Spleen (tissue), 7 donors: Measurements from ENCODE around the gene SRA1.

Experiments
- POLR2A ChIP-seq, 3 donors: fragments of 450-650 bp; IDR thresholded peaks; one replicate each; pipeline ENCODE4 v1.5.1; 2017; ENCODE audit warnings: antibody characterized with exemption in 3 of 3, mild to moderate bottlenecking in 1 of 3
- TF ChIP-seq, protein P1 (sequence below), 11 experiments: fragments of 200-600 bp in 7 of 11; fragments of 450-650 bp in 4 of 11; sonication (generic) in 4 of 11; IDR thresholded peaks in 8 of 11; conservative IDR thresholded peaks in 3 of 11; 1 replicate in 7 of 11; 2 replicates in 4 of 11; pipeline versions ENCODE4 v1.4.0 to v1.8.0; 2016 to 2021; ENCODE audit warnings: antibody characterized with exemption in 11 of 11, inconsistent platforms in 4 of 11, mild to moderate bottlenecking in 1 of 11
- donor health status: DM: no; HTN: no; CAD: no; lungs with moderate emphysema.
- donor health status: DM: no; HTN: no; CAD: no.
- donor health status: DM: no; HTN: no; CAD: no.

DNA sequence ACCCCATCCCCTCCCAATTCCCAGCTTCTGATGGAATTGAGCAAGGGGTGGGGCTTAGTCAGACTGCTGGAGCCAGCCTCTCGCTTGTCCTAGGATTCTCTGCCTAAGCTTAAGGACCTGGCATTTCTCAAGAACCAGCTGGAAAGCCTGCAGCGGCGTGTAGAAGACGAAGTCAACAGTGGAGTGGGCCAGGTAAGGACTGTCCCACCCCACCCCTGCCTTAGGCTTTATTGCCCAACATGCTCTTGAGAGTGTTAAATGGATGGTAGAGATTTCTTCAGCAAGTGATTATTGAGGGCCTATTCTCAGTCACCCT is 8.5 kb upstream of the SRA1 start:
- TF ChIP-seq, protein P1, sequence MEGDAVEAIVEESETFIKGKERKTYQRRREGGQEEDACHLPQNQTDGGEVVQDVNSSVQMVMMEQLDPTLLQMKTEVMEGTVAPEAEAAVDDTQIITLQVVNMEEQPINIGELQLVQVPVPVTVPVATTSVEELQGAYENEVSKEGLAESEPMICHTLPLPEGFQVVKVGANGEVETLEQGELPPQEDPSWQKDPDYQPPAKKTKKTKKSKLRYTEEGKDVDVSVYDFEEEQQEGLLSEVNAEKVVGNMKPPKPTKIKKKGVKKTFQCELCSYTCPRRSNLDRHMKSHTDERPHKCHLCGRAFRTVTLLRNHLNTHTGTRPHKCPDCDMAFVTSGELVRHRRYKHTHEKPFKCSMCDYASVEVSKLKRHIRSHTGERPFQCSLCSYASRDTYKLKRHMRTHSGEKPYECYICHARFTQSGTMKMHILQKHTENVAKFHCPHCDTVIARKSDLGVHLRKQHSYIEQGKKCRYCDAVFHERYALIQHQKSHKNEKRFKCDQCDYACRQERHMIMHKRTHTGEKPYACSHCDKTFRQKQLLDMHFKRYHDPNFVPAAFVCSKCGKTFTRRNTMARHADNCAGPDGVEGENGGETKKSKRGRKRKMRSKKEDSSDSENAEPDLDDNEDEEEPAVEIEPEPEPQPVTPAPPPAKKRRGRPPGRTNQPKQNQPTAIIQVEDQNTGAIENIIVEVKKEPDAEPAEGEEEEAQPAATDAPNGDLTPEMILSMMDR (IDR thresholded peaks at IDR 0.05 in 8 of 11, conservative IDR thresholded peaks at IDR 0.05 in 3 of 11): no peak
- no peak for TF ChIP-seq POLR2A (IDR thresholded peaks at IDR 0.05)
